H1 (cell line): ENCODE measurements around the gene SPINK9. TPM values are rescaled to one million over a fixed set of nuclear protein-coding genes. Genes with fewer than 3 reads are reported as not detected.

ENCODE experiments used
- RFX5 ChIP-seq: IDR thresholded peaks from 2 replicates; pipeline ENCODE4 v1.6.1; 2011; ENCODE audit warnings: low read depth, low read length, improper control_type of control experiment, borderline replicate concordance
- polyA plus RNA-seq, 7 experiments: library from polyadenylated mRNA; depleted of rRNA in 3 of 7; stranded (reverse) in 5 of 7; unstranded in 2 of 7; fragments of >200 nt in 5 of 7; fragments of 200-250 nt in 2 of 7; gene quantifications; 1 replicate in 5 of 7; 2 replicates in 1 of 7; 4 replicates in 1 of 7; pipeline versions ENCODE4 v1.2.1 to v1.2.3, GENCODE V29; 2011 to 2013; ENCODE audit warnings: missing spikeins in 2 of 7, mixed read lengths in 2 of 7
- total RNA-seq: library from RNA; stranded (reverse); fragmentation: NEBNext Ultra II Directional; extraction: Animal tissue kit (Norgen Biotek cat#: 25700); gene quantifications from 2 replicates; pipeline ENCODE4 v1.2.1, GENCODE V29; 2021

SPINK9 gene
- total and polyA plus RNA-seq, 2 of the 8 experiments (the other 6 are each of a cell fraction or from before 2014, with no cell fraction given) = not detected

DNA sequence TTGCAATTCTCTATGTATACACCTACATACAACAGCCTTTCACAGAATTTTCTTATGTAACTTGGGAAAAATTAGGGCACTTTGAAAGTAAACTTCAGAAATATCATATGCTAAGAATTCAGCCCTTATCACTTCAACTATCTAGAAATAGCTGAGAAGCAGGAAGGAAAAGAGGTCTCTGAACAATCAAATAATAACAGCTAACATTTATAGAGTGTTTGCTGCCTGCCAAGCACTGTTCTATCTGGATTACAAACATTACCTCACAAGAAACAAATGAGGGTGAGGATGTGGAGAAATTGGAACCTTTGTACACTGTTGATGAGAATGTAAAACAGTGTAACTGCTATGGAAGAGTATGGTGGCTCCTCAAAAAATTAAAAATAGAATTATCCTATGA is 44.0 kb downstream of the SPINK9 start (continued):
- no peak for TF ChIP-seq RFX5
- TF ChIP-seq, all 59 proteins: peak for 0
